K562 (cell line): ENCODE measurements around the gene NR2F1.

Experiments used
- DIDO1 ChIP-seq: fragments of 450-650 bp; IDR thresholded peaks from 2 replicates; pipeline ENCODE4 v1.6.1; 2016; ENCODE audit warnings: low read depth, missing biosample characterization, missing genetic modification characterization
- FOXM1 ChIP-seq, 2 experiments: fragments of 450-650 bp in 1 of 2; sonication (generic) in 1 of 2; formaldehyde crosslinking in 1 of 2; IDR thresholded peaks; 2 replicates each; pipeline versions ENCODE4 v1.6.1 to v1.9.0; 2017 to 2022; ENCODE audit warnings: low read depth in 2 of 2, mild to moderate bottlenecking in 2 of 2, missing genetic modification reagents in 1 of 2, moderate library complexity in 1 of 2
- JUNB ChIP-seq: fragments of 450-650 bp; formaldehyde crosslinking; conservative IDR thresholded peaks from 2 replicates; pipeline ENCODE4 v1.4.0; 2020; ENCODE audit warnings: mild to moderate bottlenecking
- TRIM25 ChIP-seq: fragments of 450-650 bp; IDR thresholded peaks from 2 replicates; pipeline ENCODE4 v1.7.0; 2016; ENCODE audit warnings: borderline replicate concordance
- TF ChIP-seq, protein P1 (sequence below), 3 experiments: IDR thresholded peaks in 2 of 3; conservative IDR thresholded peaks in 1 of 3; 2 replicates each; pipeline ENCODE4 v1.5.1; 2011 to 2012; ENCODE audit warnings: low read length in 3 of 3, mild to moderate bottlenecking in 3 of 3, control low read depth in 2 of 3, improper control_type of control experiment in 1 of 3, inconsistent platforms in 1 of 3, low read depth in 1 of 3, mixed read lengths in 1 of 3, moderate library complexity in 1 of 3; ENCODE audit not compliant: insufficient read depth in 2 of 3

DNA sequence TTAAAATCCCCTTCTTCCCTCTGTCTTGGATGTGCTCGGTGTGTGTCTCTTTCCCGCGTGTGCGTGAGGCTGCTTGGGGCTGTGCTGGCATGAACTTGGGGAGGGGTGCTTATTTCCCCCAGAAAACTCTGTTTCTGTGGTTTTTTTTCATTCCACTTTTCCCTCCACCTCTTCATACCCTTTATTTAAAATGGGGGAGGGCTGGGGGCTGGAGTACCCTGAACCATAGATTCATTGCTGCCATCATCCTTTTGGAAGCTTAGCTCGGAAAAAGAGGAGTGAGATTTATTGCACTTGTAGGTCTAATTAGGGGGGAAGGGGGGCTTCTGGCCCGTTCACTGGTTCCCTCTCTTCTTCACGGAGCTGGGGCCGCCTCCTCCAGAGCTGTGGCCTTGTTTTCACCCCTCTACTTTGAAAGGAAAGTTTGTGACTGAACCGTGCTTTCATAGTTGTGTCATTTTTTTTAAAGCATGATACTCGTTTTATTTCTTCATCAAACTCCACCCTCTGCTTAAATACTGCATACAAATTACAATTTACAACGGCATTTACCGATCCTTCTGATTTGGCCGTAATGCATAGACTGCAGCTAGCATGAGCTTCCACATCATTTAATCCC, 2.9 kb downstream of the NR2F1 start:
- TF ChIP-seq DIDO1 (no peak), FOXM1 (IDR thresholded peaks at IDR 0.05; ENCODE audit: low read depth) (no peak), FOXM1 (CRISPR knock-in tag; IDR thresholded peaks at IDR 0.05; ENCODE audit: low read depth) (no peak), JUNB (CRISPR knock-in tag) (no peak), TRIM25 (no peak)
- TF ChIP-seq, protein P1, sequence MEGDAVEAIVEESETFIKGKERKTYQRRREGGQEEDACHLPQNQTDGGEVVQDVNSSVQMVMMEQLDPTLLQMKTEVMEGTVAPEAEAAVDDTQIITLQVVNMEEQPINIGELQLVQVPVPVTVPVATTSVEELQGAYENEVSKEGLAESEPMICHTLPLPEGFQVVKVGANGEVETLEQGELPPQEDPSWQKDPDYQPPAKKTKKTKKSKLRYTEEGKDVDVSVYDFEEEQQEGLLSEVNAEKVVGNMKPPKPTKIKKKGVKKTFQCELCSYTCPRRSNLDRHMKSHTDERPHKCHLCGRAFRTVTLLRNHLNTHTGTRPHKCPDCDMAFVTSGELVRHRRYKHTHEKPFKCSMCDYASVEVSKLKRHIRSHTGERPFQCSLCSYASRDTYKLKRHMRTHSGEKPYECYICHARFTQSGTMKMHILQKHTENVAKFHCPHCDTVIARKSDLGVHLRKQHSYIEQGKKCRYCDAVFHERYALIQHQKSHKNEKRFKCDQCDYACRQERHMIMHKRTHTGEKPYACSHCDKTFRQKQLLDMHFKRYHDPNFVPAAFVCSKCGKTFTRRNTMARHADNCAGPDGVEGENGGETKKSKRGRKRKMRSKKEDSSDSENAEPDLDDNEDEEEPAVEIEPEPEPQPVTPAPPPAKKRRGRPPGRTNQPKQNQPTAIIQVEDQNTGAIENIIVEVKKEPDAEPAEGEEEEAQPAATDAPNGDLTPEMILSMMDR (IDR thresholded peaks at IDR 0.05 in 2 of 3, conservative IDR thresholded peaks at IDR 0.05 in 1 of 3; ENCODE audit: insufficient read depth in 2 of 3, low read depth in 1 of 3, low read length in 3 of 3) = no peak
